Hepatic stellate cell (primary cell): ENCODE results near the gene ZRANB2.

Experiments
- DNase-seq: peaks from one replicate; pipeline ENCODE4 v3.0.0; 2011; ENCODE audit warnings: low spot score

The ZRANB2 gene

DNA sequence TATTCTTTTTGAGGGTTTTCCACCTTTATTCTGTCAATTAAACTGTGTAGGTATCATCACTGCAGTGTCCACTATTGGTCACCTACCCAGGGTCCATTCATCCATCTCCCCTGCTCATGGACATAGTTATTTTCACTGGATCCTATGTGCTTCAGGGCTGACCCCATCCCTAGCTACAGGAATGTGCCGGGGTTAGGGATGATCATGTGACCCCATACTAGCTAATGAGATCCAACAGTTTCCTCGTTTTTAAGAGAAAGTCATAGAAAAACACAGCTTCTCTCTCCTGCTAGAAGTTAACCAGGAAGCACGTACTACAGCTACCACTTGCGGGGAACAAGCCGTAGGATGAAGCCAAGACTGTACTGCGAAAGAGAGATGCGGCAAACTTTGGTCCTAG, 52.8 kb downstream of the ZRANB2 start:
- no peak for DNase-seq

DNA sequence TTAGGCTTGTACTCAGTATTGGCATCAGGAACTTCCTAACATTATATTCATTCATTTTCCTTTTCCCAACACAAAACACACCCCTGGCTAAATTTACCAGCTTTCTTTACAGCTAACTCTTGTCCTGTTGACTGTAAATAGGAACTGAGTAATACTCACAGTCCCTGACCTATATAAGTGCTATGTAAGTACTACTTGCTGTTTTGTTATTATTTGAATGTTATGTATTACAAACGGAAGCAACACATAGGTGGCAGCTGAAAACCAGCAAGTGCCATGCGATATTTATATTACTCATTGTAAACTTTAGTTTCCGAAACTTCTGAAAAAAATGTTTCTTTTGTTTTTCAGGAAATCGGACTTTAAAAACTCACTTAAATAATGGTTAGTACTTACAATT, 54.7 kb downstream of the ZRANB2 start:
- no peak for DNase-seq

DNA sequence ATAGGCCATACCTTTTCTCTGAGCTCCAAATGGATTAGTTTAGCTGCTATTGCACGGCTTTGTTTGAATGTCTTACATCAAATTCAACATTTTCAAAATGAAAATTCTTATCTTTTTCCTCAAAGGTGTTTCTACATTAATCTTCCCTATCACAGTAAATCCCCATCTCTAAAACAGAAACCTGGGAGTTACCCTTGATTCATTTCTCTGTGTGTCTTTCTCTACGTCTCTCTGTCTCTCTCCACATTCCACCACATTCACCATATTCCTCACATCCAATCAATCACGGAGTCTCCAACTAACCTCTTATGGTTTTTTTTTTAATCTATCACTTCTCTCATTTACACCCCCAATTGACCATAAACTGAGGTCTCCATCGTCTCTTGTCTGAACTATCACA, 57.3 kb downstream of the ZRANB2 start:
- DNase-seq, result no peak

DNA sequence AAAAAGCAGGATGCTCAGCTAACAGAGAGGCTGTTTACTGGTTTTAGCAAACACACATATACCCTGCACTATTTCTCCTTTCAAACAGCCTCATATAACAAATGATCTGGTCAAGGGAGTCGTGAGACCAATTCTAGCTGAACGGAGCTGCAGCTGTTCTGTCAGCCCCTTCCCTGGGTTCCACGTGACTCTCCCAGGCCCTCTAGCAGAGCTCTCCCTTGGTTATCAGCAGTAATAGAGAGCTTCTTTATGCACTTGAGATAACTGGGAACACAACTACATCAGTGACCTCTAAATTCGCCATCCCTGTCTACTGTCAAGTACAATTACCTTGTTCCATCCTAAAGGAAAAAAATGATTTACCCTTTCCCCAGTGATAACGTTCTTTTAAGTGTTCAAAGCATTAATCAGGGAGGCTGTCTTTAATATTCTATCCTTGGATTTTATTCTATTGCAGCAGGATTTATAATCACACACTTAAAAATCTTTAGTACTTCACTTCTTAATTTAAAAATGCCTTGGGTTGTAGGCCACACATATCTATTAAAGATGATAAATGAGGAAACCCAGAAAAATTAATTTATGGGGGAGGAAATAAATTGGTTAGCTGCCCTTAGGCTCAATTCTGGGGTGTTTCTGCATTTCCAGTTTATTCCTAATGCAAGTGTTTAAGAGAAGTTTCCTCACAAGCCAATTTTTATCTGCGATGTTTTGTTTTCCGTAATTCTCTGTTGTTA, 61.4 kb downstream of the ZRANB2 start:
- no peak for DNase-seq

DNA sequence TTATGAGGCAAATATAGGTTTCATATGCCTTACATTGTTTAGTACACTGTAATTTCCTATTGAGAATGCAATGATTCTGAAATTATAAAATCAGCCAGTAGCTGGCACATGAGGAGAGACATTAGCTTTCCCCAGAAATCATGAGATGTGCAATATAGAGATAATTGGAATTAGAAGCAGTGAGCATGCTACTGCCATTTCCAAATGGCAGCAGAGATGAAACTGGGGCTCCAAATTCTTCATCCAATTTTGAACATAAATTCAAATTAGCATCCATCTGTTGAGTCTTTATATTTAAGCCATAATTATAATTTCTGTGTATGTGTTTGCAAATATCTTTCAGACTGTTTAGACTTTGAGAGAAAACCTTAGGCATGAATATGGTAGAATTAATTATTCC, 62.0 kb downstream of the ZRANB2 start:
- no peak for DNase-seq

DNA sequence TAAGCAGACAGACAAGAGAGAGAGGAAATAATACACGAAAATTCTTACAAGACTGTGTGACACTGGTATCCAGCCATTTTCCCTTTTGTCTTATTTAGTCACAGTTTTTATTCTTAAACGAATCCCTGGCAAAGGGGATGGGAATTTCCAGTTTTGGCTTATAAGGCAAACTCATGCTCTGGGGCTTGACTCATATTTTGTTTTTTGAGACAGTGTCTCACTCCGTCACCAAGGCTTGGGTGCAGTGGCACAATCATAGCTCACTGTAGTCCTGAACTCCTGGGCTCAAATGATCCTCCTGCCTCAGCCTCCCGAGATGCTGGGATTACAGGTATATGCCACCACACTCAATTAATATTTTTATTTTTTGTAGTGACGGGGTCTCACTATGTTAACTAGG, 65.1 kb downstream of the ZRANB2 start:
- no peak for DNase-seq

DNA sequence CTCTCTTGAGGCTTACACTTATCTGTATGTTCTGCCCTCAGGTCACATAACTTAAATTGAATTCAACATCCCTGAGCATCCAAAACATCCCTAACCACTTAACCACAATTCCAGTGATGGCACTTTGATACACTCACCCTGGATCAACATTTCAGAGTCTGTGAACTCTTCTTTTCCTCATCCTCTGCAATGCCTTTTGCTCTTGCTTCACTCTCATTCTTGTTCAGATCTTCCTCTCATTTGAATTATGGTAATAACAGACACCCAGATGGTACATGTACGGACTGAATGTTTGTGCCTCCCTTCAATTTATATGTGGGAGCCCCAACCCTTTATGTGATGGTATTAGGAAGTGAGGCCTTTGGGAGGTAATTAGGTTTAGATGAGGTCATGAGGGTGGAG, 66.7 kb downstream of the ZRANB2 start:
- no peak for DNase-seq
